GM19099 (cell line): ENCODE results near the gene NFE2L1.

ENCODE experiments used
- POLR2A ChIP-seq: IDR thresholded peaks from 3 replicates; pipeline ENCODE4 v1.6.1; 2011; ENCODE audit warnings: low read depth; ENCODE audit not compliant: insufficient read length; ENCODE audit errors: extremely low read depth

NFE2L1 gene

DNA sequence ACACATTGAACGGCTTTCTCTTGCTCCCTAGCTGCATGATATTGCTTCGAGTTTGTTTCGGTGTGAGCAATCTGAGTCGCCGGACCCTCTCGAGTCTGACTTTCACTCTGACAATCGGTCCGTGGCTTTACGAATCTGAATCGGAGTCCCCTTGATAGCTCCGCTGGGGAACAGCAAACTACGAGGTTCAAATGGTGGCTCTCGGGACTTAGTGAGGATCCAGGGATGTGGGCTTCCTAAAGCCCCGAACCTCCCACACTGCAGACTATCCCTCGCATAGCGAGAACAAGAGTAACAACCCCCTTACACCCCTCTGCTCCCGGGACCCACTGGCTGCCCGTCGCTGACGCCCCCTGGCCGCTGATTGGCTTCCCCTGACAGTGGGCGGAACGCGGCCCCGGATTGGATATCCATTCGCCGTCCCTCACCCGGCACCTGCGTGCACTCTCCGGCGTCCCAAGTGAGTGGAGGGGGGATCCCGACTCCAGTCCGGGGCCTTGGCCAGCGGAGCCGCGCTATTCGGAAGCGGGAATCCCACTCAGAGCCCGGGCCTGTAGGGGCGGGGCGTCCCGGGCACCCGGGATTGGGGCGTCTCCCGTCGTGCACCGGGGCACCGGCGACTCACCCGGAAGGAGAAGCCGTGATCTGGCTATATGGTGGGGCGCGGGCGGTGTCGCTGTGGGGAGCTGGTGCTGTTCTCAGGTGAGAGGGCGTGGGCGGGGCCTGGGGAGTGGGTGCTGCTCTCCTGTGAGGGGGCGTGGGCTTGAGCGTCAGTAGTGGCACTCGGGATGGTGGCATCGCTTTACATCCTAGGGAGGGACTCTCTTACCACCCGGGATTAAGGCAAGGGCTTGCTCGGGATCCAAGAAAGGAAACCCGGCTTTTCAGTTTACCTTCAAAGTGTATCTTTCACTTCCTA lies 59.2 kb downstream of the NFE2L1 start, which contains the start of gene SNX11:
SNX11 (plus strand) TSS at position 630 of the 919 bp plus-strand sequence. CDS start 4,278 bp downstream, outside the sequence.
- TF ChIP-seq POLR2A = peak; percentile 82

DNA sequence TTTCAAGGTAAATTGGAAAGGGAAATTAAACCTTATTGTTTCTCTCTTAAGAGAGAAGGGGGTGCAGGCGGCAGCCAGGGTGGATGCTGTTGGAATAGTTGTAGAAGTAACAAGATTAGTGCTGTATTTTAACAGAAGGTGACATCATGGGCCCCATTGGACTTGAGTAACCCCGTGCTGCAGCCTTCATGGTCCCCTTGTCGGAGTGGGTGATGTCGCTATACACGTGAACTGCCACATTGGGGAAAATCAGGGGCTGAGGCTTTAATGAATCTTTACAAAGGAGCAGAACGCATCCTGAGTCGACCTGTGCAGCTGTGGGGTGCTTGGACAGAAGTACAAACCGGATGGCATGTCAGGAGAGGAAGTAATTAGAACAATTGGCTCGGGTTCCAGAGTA lies 62.6 kb downstream of the NFE2L1 start:
- TF ChIP-seq POLR2A = no peak
